ENCODE data around the gene RNF207. TPM values are rescaled to one million over a fixed set of nuclear protein-coding genes. Genes with fewer than 3 reads are reported as not detected.

RNF207 gene
- total and polyA plus RNA-seq, 9 donors: 2.0 to 24.4 (median 7.7) TPM

DNA sequence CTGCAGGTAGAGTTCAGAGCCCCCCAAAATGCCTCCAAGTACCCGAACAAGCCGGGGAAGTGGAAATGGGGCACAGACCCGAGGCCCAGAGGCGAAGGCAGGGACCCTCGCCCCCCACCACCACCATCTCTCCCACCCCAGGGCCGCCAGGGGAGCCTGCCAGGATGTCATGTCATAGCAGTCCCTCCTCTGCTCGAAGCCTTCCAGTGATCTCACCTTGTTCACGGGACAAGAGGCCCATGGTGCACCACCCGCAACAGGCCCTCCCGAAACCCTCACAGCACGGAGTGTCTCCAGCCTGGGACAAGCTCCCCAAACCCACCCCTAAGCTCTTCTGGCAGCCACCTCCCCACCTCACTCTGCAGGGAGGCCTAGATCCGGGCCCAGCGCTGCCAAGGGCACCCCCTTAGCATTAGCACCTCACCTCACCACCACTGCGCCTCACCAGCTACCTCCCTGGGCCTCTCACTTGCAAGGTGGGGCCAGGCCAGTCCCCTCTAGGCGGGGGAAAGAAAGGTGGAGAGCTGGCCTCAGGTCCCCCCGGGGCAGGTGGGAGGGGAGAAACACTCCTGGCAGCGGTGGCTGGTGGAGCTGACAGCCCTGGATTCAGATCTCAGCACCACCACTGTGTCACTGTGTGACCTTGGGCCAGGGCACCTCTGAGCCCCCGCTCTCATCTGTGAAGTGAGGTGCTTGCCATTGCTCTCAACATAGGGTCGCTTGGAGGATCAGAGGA lies 39.1 kb upstream of the RNF207 start:
- Histone ChIP-seq H3K9me3 (no peaks in the 10 kb centered on the region), H3K27ac (no peak overlapping the region), H3K4me1 (ENCODE audit: insufficient read depth) (no peaks in the 10 kb centered on the region), H3K4me3 (no peak overlapping the region), H3K36me3 (no peaks in the 10 kb centered on the region), H3K27me3 (no peaks in the 10 kb centered on the region)
- intact Hi-C loops (cut with DNase I): no loop called here
- 75 to 77% (median 76%) methylated on average over 19 of the region's 19 CpGs for WGBS, 3 donors
- TF ChIP-seq EP300 (IDR thresholded peaks at IDR 0.05) (no peak), POLR2A (IDR thresholded peaks at IDR 0.05) (no peak)
- TF ChIP-seq, protein P1, sequence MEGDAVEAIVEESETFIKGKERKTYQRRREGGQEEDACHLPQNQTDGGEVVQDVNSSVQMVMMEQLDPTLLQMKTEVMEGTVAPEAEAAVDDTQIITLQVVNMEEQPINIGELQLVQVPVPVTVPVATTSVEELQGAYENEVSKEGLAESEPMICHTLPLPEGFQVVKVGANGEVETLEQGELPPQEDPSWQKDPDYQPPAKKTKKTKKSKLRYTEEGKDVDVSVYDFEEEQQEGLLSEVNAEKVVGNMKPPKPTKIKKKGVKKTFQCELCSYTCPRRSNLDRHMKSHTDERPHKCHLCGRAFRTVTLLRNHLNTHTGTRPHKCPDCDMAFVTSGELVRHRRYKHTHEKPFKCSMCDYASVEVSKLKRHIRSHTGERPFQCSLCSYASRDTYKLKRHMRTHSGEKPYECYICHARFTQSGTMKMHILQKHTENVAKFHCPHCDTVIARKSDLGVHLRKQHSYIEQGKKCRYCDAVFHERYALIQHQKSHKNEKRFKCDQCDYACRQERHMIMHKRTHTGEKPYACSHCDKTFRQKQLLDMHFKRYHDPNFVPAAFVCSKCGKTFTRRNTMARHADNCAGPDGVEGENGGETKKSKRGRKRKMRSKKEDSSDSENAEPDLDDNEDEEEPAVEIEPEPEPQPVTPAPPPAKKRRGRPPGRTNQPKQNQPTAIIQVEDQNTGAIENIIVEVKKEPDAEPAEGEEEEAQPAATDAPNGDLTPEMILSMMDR (IDR thresholded peaks at IDR 0.05): no peak
- no peak for DNase-seq

DNA sequence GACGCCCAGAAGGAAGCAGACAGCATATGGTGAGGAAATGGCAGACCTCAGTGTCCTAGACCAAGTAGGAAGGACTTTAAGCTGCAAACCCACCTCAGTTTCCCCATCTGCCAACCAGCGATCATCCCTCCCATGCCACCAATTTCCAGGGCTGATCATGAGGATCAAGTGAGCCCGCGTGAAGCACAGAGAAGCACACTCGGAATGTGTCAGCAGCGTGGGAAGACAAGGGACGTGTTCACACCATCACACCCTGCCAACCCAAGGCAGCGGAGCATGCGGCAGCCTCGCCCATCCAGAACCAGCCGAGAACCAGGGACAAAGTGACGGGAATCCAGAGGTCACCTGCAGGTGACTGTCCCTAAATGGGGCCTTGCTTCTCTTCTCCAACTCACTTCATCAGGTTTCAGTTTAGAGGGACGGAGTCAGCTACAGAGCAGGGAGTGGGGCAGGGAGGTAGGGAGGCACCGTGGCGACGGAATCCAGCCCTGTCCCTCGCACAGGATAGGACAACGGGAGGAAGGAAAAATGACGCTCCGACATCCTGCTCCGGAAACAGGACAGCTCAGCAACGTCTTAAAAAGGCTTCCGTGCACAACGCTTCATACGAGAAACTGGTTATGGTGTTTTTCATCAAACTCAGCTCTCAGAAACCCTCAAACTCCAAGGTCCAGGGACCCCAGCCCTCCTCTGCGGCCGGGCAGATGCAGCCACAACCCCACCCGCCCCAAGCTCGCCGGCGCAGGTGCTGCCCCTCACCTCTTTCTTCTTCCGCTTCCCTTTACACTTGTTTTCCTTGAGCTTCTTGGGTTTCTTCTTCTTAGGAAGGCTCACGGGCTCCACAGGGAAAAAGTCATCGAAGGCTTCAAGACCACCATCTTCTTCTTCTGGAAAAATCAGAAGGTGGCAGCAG lies 38.3 kb upstream of the RNF207 start:
- 78 to 82% (median 78%) methylated on average over 34 of the region's 34 CpGs for WGBS, 3 donors
- Histone ChIP-seq H3K4me3 (no peak overlapping the region), H3K36me3 (no peaks in the 10 kb centered on the region), H3K27ac (no peak overlapping the region), H3K4me1 (ENCODE audit: insufficient read depth) (no peaks in the 10 kb centered on the region), H3K27me3 (no peaks in the 10 kb centered on the region), H3K9me3 (no peaks in the 10 kb centered on the region)
- no peak for DNase-seq
- no peak for TF ChIP-seq POLR2A (IDR thresholded peaks at IDR 0.05)
- TF ChIP-seq, protein P1 (IDR thresholded peaks at IDR 0.05): no peak
- intact Hi-C loops (cut with DNase I): no loop called here

DNA sequence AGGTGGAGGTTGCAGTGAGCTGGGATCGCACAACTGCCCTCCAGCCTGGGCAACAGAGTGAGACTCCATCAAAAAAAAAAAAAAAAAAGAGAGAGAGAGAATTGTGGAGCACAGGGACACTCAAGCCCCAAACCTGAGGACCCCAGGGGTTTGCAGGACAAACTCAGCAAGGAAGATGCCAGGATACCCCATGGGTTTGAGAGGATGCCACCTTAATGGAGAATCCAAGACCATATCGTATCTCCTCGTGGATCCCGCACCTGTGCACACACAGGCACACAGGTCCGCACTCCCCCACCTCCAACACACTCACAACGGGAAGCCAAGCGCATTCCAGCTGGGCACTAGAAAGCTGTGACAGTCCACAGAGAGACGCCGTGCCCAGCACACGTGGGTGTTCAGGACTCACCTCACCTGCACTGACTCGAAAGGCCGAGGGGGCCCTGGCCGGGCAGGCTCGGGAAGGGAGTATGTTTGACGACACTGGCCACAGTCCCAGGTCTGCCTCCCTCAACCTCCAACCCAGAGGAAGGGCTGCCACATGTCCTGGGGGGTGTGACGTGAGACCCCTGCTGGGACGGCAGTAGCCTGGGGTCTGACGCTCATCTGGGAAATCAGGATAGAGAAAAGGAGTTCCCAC lies 36.9 kb upstream of the RNF207 start:
- Histone ChIP-seq H3K27me3 (no peaks in the 10 kb centered on the region), H3K4me3 (no peak overlapping the region), H3K4me1 (ENCODE audit: insufficient read depth) (no peaks in the 10 kb centered on the region), H3K36me3 (no peaks in the 10 kb centered on the region), H3K27ac (no peak overlapping the region), H3K9me3 (no peaks in the 10 kb centered on the region)
- no peak for DNase-seq
- TF ChIP-seq EP300 (IDR thresholded peaks at IDR 0.05): no peak
- intact Hi-C loops (cut with DNase I): no loop called here
- WGBS, 3 donors: 58 to 64% (median 60%) methylated on average over 18 of the region's 18 CpGs

DNA sequence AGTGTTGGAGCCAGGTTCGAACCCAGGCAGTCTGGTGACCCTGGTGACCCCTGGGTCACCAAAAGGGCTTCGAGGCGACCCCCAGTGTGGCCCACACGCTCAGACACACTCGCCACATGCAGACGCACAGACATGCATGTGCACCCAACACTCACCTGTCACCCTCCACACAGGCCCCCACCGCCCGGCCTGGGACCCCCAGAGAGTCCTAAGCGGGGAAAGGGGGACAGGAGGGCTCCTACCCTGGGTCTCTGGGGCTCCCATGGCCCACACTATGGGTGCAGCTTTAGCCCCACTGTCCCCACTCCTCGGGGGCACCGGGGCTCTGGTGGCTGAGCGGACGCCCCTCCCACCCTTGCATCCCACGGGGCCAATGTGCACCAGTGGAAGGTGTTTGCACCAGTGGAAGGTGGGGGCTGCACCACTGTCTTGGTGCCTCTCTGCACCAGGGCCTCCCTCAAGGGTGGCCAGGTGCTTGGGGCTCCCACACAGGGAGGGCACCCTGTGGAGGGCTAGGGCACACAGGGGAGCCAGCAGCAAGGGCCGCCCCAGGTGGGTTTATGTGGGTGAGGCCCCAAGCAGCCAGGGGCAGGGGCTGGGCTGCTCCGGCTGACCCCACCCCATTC lies 35.7 kb upstream of the RNF207 start:
- 64 to 75% (median 73%) methylated on average over 14 to 16 of the region's 16 CpGs for WGBS, 3 donors
- TF ChIP-seq, protein P1 (IDR thresholded peaks at IDR 0.05): no peak
- TF ChIP-seq POLR2A (IDR thresholded peaks at IDR 0.05) (no peak), EP300 (IDR thresholded peaks at IDR 0.05) (no peak)

More for the DNA sequence above, 35.7 kb upstream of the RNF207 start:
- Histone ChIP-seq H3K27me3 (no peaks in the 10 kb centered on the region), H3K27ac (no peak overlapping the region), H3K9me3 (no peaks in the 10 kb centered on the region), H3K4me3 (no peak overlapping the region), H3K36me3 (no peaks in the 10 kb centered on the region), H3K4me1 (ENCODE audit: insufficient read depth) (no peaks in the 10 kb centered on the region)
- intact Hi-C loops (cut with DNase I): loop anchor here in 1 of 4 donors (10.0 kb wide), 1 partner anchor 105 kb away; no protein-coding TSS in a partner anchor
- DNase-seq: no peak
